Endothelial cell of umbilical vein (primary cell): ENCODE results near the gene EMC6. TPM values are rescaled to one million over a fixed set of nuclear protein-coding genes. Genes with fewer than 3 reads are reported as not detected.
"Not testable (repeated sequence)": the region's sequence is repeated elsewhere in the genome, so short reads cannot be mapped to it uniquely, and the experiment has no call there.

ENCODE experiments used
- BruUV-seq: library from RNA; stranded (reverse); fragments of 400-500 nt; replicated peaks from 2 replicates; lab custom pipeline; 2021; lab: Mats Ljungman, UMichigan
- CTCF ChIA-PET: fragments of 300-600, 350-600 bp; sonication (Branson Sonifier 250); formaldehyde crosslinking; loops from one replicate; lab custom pipeline; 2021; ENCODE audit warnings: antibody characterized with exemption, inconsistent platforms; lab: Charles Lee
- POLR2A ChIA-PET: fragments of 300-600, 350-600 bp; sonication (Branson Sonifier 250); formaldehyde crosslinking; loops from one replicate; lab custom pipeline; 2021; ENCODE audit warnings: antibody characterized with exemption, inconsistent platforms; lab: Charles Lee
- DNase-seq: peaks from one replicate; pipeline ENCODE4 v3.0.0-alpha.2; 2011; ENCODE audit warnings: low read depth, low spot score
- FAIRE-seq: peaks from 2 replicates; lab custom pipeline; 2011; peaks lifted over from hg19 to GRCh38; lab: Jason Lieb, UNC
- H2AFZ ChIP-seq: 2 replicates; pipeline ENCODE4 v1.6.0; 2012; ENCODE audit warnings: low read depth, low read length, control low read depth, inconsistent platforms
- H3K27ac ChIP-seq: 2 replicates; pipeline ENCODE4 v1.5.1; 2011; ENCODE audit warnings: low read depth, mild to moderate bottlenecking, control low read depth, low read length, moderate library complexity; ENCODE audit not compliant: insufficient read depth
- H3K27me3 ChIP-seq, 2 experiments: 2 replicates each; pipeline versions ENCODE4 v1.6.0 to v1.6.1; 2011; ENCODE audit warnings: low read length in 2 of 2, mixed read lengths in 1 of 2; ENCODE audit not compliant: control insufficient read depth in 2 of 2, insufficient read depth in 2 of 2
- H3K36me3 ChIP-seq, 2 experiments: 2 replicates in 1 of 2; 3 replicates in 1 of 2; pipeline ENCODE4 v1.5.1; 2011; ENCODE audit warnings: low read length in 2 of 2, mild to moderate bottlenecking in 1 of 2, moderate library complexity in 1 of 2; ENCODE audit not compliant: control insufficient read depth in 2 of 2, insufficient read depth in 2 of 2; ENCODE audit errors: extremely low read depth in 1 of 2
- H3K4me1 ChIP-seq: 3 replicates; pipeline ENCODE4 v1.5.1; 2011; ENCODE audit warnings: mild to moderate bottlenecking, low read length; ENCODE audit not compliant: control insufficient read depth, insufficient read depth; ENCODE audit errors: extremely low read depth
- H3K4me2 ChIP-seq: 2 replicates; pipeline ENCODE4 v1.6.1; 2011; ENCODE audit warnings: low read length, control low read depth, mixed read lengths; ENCODE audit not compliant: insufficient read depth
- H3K4me3 ChIP-seq, 3 experiments: fragments of 200-600 bp in 1 of 3; sonication (generic), shearing (Covaris generic) in 1 of 3; replicated peaks in 1 of 3; 2 replicates each; pipeline ENCODE4 v1.5.1; 2011 to 2016; ENCODE audit warnings: control low read depth in 3 of 3, low read length in 3 of 3, mild to moderate bottlenecking in 2 of 3, inconsistent platforms in 1 of 3, low read depth in 1 of 3, moderate library complexity in 1 of 3; ENCODE audit not compliant: insufficient read depth in 1 of 3
- H3K79me2 ChIP-seq: 2 replicates; pipeline ENCODE4 v1.6.0; 2012; ENCODE audit warnings: low read length, inconsistent platforms; ENCODE audit not compliant: control insufficient read depth, insufficient read depth
- H3K9ac ChIP-seq: replicated peaks from 2 replicates; pipeline ENCODE3; 2011; ENCODE audit warnings: low read length, control low read depth; ENCODE audit not compliant: insufficient read depth; ENCODE audit errors: extremely low read depth
- H3K9me1 ChIP-seq: replicated peaks from 3 replicates; pipeline ENCODE4 v1.6.0; 2011; ENCODE audit warnings: mild to moderate bottlenecking, low read length; ENCODE audit not compliant: control insufficient read depth, insufficient read depth; ENCODE audit errors: extremely low read depth
- H3K9me3 ChIP-seq: replicated peaks from 2 replicates; pipeline ENCODE4 v1.5.1; 2012; ENCODE audit warnings: low read length, inconsistent platforms; ENCODE audit not compliant: control insufficient read depth, insufficient read depth
- H4K20me1 ChIP-seq: replicated peaks from 2 replicates; pipeline ENCODE3; 2011; ENCODE audit warnings: mild to moderate bottlenecking, low read length; ENCODE audit not compliant: control insufficient read depth, insufficient read depth; ENCODE audit errors: extremely low read depth
- CTCF ChIP-seq, 2 donors: IDR thresholded peaks; 1 replicate in 1 of 2; 2 replicates in 1 of 2; pipeline ENCODE4 v1.5.1; 2011; ENCODE audit warnings: low read length in 2 of 2, mild to moderate bottlenecking in 2 of 2, moderate library complexity in 2 of 2, control low read depth in 1 of 2, inconsistent platforms in 1 of 2, low read depth in 1 of 2; ENCODE audit not compliant: insufficient read depth in 1 of 2; ENCODE audit errors: extremely low read depth in 1 of 2
- FOS ChIP-seq: IDR thresholded peaks from 2 replicates; pipeline ENCODE4 v1.6.1; 2011; ENCODE audit warnings: mild to moderate bottlenecking, low read length, moderate library complexity, borderline replicate concordance; ENCODE audit not compliant: insufficient read depth
- GATA2 ChIP-seq: IDR thresholded peaks from 2 replicates; pipeline ENCODE4 v1.7.0; 2011; ENCODE audit warnings: low read depth, mild to moderate bottlenecking, moderate library complexity, mixed read lengths, low read length; ENCODE audit not compliant: insufficient read length, insufficient read depth
- JUN ChIP-seq: IDR thresholded peaks from 2 replicates; pipeline ENCODE4 v1.6.1; 2011; ENCODE audit warnings: borderline replicate concordance, low read depth; ENCODE audit not compliant: insufficient read length, insufficient read depth
- MAX ChIP-seq: IDR thresholded peaks from 2 replicates; pipeline ENCODE4 v1.6.1; 2011; ENCODE audit not compliant: insufficient read depth, insufficient read length
- MYC ChIP-seq: IDR thresholded peaks from one replicate; pipeline ENCODE4 v1.6.1; 2011; ENCODE audit warnings: mild to moderate bottlenecking, low read depth, low read length
- POLR2A ChIP-seq: IDR thresholded peaks from 2 replicates; pipeline ENCODE4 v1.6.1; 2012; ENCODE audit warnings: low read depth, mild to moderate bottlenecking, control low read depth, low read length
- dilution Hi-C: fragments of 300-500 bp; cut with MboI; formaldehyde crosslinking; loops from one replicate; pipeline ENCODE4 v1.15.0; 2019; ENCODE audit warnings: low sequenced_read_pairs; ENCODE audit not compliant: extremely low pct_ligation_motif_present
- intact Hi-C: fragments of 100-400 bp; cut with micrococcal nuclease; formaldehyde crosslinking; loops from one replicate; pipeline ENCODE4 v1.10.0; 2022
- polyA plus RNA-seq, 4 experiments: library from polyadenylated mRNA; depleted of rRNA in 3 of 4; stranded (reverse) in 3 of 4; unstranded in 1 of 4; fragments of >200 nt; gene quantifications; 2 replicates each; pipeline versions ENCODE4 v1.2.1 to v1.2.3, GENCODE V29; 2011 to 2012; ENCODE audit warnings: missing spikeins in 1 of 4
- total RNA-seq: library from RNA; stranded (reverse); gene quantifications from 2 replicates; pipeline ENCODE4 v1.2.3, GENCODE V29; 2021

EMC6 gene
- total and polyA plus RNA-seq, 2 donors (not counting 3 experiments of a cell fraction or from before 2014, with no cell fraction given), result 54.0 to 105 TPM

- no peaks in the 10 kb centered on the region for H3K9me3 ChIP-seq
- no peak overlapping the region for H3K4me3 ChIP-seq
- peaks cover 16% of the 10 kb centered on the region in 2 experiments for H3K27me3 ChIP-seq
- H3K9me1 ChIP-seq, result no peaks in the 10 kb centered on the region
- no peak overlapping the region for H3K9ac ChIP-seq
- no peaks in the 10 kb centered on the region for H4K20me1 ChIP-seq
- H2AFZ ChIP-seq, result no peak overlapping the region
- no peak overlapping the region for H3K27ac ChIP-seq
- DNase-seq (no peak), FAIRE-seq (no peak)
- no peaks in the 10 kb centered on the region for H3K36me3 ChIP-seq
- no peak overlapping the region for H3K4me2 ChIP-seq
- TF ChIP-seq POLR2A, result no peak
- no peak for TF ChIP-seq MYC
- no peak for TF ChIP-seq GATA2
- TF ChIP-seq CTCF (IDR thresholded peaks at IDR 0.05; ENCODE audit: extremely low read depth in 1 of 2, insufficient read depth in 1 of 2, low read depth in 1 of 2, low read length in 2 of 2), result no peak
- no peak for TF ChIP-seq JUN
- TF ChIP-seq MAX, result no peak
- TF ChIP-seq FOS, result no peak
- dilution Hi-C loops, result no loop called here
- CTCF ChIA-PET, result no interaction called here
- POLR2A ChIA-PET, result no interaction called here
- no peaks in the 10 kb centered on the region for H3K79me2 ChIP-seq
- peaks cover 5% of the 10 kb centered on the region for H3K4me1 ChIP-seq
- BruUV-seq, result no TSS peak
- intact Hi-C loops, result no loop called here
Observed at GRCh38 chr17:3699951-3700350, 31.3 kb downstream of the EMC6 start.

GRCh38 chr17:3702041-3702539 lies 33.5 kb downstream of the EMC6 start:
- CTCF ChIA-PET, result interaction anchor here (1.2 to 1.3 kb wide), 2 partner anchors 9 to 20 kb away, joined by 3 to 4 read pairs; no protein-coding TSS in a partner anchor
- intact Hi-C loops, H3K9me3 ChIP-seq: not testable (repeated sequence)

More at GRCh38 chr17:3702041-3702539, 33.5 kb downstream of the EMC6 start:
- H3K27ac ChIP-seq, H4K20me1 ChIP-seq, H3K4me2 ChIP-seq, H3K9me1 ChIP-seq, H3K36me3 ChIP-seq, dilution Hi-C loops, H3K27me3 ChIP-seq, DNase-seq, POLR2A ChIA-PET, H2AFZ ChIP-seq, H3K9ac ChIP-seq, H3K4me3 ChIP-seq, FAIRE-seq, BruUV-seq, H3K79me2 ChIP-seq, H3K4me1 ChIP-seq: not testable (repeated sequence)
